ENCODE data around the gene MBTD1.
A peak's percentile ranks its signal among the peaks of the same experiment; 100 is the strongest.
"Not testable (repeated sequence)": the region's sequence is repeated elsewhere in the genome, so short reads cannot be mapped to it uniquely, and the experiment has no call there.

MBTD1 gene

DNA sequence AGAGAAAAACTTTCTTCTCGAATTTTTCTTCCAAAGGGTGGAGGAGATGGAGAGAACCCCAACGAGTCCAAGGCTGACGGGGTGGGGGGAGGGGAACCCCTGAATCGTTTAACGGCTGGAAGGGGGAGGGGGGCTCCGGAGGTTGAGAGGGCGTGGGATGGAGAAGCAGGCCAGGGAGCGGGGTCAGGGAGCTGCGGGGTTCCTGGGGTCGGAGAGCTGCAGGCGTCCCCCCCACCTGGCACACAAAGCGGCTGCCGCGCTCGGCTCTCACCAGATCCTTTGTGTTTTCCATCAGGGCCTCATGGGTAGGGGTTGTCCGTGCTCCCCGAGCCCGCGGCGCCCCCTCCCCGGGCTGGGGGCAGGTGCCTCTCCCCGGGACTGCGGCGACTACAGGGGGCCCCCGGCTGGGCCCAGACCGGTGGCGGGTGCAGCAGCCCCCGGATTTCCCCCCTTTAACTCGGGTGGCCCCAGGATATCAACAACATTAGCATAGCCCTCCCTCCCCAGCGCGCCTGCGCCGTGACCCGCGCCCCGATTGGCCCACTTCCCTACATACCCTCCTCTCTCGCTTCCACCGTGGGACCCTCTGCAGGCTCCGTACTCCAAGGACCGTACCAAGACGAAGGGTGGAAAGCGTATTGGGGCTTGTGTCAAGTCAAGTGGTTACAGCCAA lies at the start of gene MBTD1:
Gene MBTD1 (minus strand): TSS at position 486 of the 673 bp plus-strand sequence. CDS start 34,888 bp downstream, outside the sequence.
- DNase-seq, result peak; percentile 85

DNA sequence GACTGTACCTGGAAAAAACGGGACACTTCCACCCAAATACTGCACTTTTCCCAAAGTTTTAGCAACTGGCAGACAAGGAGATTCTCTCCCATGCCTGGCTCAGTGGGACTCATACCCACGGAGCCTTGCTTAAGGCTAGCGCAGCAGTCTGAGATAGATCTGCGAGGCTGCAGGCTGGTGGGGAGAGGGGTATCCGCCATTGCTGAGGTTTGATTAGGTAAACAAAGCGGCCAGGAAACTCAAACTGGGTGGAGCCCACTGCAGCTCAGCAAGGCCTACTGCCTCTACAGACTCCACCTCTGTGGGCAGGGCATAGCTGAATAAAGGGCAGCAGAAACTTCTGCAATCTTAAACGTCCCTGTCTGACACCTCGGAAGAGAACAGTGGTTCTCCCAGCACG lies 45.3 kb upstream of the MBTD1 start:
- DNase-seq, result no peak

DNA sequence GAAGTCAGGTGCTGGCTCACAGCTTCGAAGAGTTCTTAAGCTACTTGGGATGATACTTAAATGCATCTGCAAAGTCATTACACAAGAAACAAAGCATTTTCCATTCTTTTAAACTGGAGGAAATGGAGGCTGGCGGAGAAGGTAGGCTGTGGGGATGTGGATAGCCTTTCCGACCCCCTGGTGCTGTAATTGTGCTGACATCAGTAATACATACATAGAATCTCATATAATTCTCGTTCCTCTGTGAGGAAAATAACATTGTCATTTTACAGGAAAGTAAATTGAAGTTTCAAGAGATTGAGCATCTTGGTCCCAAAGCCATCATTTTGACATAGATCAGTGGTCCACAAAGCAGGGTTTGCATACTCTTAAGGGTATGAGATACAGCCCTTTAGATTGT lies 40.0 kb upstream of the MBTD1 start:
- no peak for DNase-seq

DNA sequence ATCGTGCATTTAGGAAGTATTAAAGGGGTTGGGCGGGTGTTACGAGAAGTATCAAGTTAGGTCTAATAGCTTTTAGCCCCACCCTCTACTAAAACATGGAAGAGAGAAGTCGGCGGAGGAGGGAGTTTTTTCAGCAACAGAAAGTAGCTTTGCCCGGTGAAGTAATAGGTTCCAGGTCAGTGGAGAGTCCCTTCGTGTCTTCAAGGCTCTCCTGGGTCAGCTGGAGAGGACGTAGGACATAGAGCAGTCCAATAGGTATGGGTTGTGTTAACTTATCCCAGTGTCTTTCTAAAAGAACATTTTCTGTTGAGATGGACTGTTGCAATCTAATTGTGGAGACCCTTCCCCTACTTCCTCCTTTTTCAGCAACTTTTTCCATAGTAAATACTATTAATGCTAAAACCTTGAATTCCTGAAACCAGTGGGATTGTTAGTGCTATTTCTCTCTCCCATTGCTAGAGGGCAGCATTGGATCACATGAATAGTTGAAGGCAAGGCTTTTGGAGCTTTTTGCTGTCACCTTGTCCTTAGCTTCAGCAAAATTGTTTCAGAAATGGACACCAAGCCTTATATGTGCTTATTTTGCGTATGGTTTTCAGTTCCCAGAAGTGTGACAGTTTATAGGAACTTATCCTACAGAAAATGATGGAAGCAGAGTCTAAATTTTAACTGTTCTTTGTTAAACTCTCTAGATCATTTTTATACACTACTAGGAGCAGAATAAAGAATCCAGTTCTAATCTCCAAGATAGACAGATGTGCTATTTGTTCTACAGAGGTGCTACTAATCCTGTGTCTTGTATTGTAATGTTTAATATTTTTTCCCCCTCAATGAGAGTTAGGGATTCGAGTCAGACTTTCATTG lies 38.9 kb upstream of the MBTD1 start:
- DNase-seq, result no peak

DNA sequence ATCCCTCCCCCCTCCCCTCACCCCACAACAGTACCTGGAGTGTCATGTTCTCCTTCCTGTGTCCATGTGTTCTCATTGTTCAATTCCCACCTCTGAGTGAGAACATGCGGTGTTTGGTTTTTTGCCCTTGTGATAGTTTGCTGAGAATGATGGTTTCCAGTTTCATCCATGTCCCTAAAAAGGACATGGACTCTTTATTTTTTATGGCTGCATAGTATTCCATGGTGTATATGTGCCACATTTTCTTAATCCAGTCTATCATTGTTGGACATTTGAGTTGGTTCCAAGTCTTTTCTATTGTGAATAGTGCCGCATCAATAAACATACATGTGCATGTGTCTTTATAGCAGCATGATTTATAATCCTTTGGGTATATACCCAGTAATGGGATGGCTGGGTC lies 34.5 kb upstream of the MBTD1 start:
- DNase-seq, result not testable (repeated sequence)

DNA sequence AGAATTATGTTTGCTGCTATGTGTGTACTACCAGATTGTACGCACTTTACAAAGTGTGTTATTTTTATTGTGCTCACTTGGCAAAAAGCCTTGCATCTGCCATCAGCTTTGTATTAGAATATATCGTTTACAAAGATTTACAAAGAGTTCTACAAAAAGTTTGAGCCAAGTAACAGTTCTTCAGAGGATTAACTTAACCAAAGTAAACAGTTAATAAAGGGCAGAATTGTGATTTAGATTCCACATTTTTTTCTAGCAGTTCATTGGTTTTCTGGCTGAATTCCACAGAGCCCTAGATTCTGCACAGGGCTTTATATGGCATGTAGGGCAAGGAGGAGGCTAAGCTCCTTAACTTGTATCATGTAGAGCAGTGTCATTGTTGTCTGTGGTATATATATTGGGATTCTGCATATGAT lies 29.9 kb upstream of the MBTD1 start:
- DNase-seq, result no peak

DNA sequence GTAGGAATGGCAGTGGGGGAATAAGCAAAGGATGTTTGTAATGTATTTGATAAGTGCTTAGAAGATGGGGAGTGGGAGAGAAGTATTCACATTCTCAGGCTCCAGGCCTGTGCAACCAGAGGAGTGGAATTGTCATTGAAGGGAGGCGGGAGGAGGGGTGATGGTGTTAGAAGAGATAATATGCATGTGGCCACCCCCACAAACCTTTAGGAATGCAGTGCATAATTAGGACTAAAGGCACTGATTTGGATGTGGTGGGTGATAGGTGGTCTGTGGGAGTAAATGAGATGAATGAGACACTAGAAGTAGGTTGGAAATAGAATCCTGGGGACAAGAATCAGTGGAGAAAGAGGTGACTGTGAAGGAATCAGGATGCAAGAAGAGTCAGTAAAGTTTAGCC lies 27.6 kb upstream of the MBTD1 start:
- DNase-seq, result no peak

DNA sequence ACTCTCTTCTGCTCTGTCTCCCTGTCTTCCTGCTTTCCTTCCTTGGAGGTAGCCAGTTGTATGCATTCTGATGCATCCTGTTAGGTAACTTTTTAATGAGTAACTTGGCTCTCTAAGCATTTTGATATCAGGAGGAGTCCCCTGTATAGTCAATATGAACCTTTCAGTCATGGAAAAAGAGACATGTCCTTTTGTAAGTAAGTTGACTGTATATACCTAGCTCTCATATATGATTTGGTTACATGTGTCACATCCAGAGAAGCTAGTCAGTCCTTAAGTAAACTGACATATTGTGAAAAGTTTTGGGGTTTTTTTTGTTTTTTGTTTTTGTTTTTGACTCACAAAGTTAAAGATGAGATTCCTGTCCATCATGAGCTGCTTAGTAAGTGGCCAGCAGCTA lies 19.3 kb upstream of the MBTD1 start:
- DNase-seq, result no peak

DNA sequence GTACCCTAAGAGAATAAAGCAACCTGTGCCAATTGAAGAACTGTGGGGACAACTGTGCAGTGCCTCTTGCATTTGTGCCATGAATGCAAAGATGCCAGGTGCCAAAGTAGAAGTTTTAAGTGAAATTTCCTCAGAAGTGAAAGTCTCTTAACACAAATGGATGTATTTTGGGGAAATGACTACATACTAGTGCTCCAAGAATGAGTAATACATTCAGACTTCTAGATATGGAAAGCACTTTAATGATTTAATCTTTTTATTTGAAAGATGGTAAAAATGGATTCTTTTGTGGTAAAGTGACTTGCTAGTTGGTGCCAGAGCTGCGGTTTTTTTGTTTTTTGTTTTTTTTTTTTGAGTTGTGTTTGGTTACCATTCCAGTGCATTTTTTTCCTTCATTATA lies 15.5 kb upstream of the MBTD1 start:
- no peak for DNase-seq

DNA sequence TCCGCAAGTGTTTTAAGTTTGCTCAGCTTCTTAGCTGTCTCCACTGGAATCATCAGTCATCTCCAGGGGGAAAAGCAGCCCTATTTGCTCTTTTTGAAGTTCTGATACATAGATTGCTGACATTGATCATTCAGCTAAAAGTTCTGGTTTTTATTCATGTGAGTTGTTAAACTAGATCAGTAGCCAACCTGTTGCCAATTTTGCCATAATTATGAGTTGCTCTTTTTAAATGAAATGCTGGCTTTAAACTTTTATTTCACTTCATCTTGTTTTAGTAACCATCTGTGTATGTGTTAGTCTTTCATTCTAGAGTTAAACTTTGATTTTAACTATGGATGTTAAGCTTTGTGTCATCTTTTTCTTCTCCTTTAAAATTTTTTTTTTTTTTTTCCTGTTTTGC lies 13.0 kb upstream of the MBTD1 start:
- no peak for DNase-seq

DNA sequence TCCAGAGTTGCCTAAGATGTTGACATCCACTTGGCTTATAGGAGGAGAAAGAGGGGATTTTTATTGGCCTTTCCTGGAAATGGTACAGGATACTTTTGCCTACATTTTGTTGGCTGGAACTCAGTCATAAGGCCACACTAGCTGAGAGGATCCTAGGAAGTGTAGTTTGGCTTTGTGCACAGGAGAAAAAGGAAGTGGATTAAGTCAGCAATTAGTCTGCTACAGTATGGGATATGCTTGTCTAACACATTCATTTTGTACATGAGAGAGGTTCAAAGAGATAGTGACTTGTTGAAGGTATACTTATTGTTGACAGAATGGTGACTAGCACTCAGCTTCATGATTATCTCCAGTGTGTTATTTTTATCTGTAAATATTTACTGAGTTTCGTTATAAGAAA lies 10.8 kb upstream of the MBTD1 start:
- DNase-seq, result no peak

DNA sequence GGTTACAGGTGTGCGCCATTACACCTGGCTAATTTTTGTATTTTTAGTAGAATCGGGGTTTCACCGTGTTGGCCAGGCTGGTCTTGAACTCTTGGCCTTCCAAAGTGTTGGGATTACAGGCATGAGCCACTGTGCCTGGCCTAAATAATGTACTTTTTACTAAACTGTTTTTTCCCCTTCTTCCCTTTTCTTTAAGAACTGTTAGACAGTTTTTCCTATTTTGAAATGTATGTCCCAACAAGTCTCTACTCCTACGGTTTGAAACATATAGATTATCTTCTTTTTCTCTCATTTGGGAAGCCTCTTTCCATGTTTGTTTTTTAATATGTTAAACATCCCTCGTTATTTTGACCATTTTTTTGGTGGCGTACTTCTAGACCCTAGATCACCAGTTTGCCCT lies 10.1 kb upstream of the MBTD1 start:
- DNase-seq, result no peak

DNA sequence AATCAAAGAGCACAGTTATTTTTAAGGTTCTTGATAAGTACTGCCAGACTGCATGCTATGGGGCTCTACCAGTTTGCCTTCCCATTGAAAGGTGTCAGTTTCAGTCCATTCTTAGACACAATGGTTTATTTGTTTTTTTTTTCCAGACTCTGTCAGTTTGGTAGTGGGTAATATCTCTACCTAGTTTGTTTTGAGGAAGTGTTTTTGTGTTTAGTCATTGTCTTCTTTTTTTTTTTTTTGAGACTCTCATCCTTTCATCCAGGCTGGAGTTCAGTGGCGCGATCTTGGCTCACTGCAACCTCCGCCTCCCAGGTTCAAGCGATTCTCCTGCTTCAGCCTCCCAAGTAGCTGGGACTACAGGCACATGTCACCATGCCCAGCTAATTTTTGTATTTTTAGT lies 4.6 kb upstream of the MBTD1 start:
- not testable (repeated sequence) for DNase-seq

DNA sequence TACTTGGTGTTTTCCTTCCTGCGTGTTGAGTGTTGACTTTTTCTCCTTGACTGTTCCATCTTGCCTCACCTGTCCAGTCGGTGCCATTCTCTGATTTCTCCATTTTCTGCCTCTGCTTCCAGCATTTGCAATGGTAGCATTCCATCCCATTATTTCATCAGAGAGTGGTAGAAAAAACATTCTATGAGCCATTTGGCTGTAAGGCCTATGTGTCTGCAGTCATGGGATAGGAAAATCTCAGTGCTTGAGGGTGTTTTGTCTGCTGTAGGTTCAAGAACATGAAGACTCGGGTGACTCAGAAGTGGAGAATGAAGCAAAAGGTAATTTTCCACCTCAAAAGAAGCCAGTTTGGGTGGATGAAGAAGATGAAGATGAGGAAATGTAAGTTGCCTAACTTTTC lies 3.2 kb upstream of the MBTD1 start:
- no peak for DNase-seq

DNA sequence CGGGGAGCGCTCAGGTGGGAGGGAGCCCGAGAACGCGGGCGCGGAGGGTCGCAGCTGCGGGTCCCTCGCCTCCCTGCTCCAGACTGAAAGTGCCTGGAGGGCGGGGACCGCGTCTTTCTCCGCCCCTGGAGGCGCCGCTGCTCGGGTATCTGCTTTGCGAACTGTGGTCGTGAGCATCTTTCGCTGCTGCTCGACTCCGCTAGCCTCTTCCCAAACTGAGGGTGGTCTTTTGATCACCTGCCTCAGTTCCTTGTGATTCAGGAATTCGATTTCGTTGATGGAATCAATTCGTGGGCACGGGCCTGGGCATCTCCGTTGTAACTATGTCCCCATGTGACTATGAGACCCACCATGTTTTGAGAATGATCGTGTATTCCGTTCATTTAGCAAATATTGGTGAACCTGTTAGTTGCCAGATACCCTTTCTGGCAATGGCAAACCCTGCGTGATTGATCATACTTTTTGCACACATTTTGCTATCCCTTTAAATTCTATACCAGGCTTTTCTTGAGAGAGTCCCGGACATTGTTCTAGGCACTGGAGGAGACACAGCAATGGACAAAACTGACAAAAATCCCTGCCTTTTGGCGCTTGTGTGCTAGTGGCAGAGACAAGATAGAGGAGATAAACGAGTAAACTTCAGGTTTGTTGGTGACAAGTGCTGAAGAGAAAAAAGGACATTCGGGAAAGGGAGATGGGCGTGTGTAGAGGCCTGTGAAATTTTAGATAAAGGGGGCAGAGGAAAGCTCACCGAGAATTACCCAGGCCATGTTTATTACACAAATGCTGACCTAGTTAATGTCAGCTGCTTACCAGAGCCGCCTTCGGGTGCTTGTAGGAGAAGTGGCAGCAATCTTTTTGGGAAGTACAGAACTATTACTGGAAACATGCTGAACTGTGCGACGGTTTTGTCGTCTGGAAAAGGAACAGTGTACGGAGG lies 1.4 kb upstream of the MBTD1 start:
- no peak for DNase-seq

DNA sequence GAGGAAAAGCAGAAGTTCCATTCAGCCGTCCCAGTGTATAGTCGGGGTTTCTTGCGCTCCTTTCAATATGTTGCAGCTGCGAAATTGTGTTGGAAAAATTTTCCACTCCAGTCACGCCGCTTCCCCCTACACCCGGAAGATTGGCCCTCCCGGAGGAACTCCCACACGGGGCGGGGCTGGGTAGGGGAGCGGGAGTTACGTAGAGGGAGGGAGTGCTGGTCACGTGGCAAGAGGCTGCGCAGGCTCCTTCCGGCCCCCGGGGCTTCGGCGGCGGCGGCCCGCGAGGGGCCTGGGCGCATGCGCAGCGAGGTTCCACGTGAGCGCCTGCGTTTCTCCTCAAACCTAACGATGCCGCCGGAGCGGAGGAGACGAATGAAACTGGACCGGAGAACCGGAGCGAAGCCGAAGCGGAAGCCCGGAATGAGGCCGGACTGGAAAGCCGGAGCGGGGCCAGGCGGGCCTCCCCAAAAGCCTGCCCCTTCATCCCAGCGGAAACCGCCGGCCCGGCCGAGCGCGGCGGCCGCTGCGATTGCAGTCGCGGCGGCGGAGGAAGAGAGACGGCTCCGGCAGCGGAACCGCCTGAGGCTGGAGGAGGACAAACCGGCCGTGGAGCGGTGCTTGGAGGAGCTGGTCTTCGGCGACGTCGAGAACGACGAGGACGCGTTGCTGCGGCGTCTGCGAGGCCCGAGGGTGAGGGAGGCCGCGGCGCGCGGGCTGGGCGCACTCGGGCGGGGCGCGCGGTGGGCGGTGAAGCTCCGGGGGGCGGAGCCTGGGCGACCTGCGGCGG lies 581 bp upstream of the MBTD1 start, which contains the start of gene UTP18:
Gene UTP18 (plus strand): TSS at position 310 of the 787 bp plus-strand sequence. CDS start 39 bp downstream, at position 349.
- peak; percentile 78 for DNase-seq

DNA sequence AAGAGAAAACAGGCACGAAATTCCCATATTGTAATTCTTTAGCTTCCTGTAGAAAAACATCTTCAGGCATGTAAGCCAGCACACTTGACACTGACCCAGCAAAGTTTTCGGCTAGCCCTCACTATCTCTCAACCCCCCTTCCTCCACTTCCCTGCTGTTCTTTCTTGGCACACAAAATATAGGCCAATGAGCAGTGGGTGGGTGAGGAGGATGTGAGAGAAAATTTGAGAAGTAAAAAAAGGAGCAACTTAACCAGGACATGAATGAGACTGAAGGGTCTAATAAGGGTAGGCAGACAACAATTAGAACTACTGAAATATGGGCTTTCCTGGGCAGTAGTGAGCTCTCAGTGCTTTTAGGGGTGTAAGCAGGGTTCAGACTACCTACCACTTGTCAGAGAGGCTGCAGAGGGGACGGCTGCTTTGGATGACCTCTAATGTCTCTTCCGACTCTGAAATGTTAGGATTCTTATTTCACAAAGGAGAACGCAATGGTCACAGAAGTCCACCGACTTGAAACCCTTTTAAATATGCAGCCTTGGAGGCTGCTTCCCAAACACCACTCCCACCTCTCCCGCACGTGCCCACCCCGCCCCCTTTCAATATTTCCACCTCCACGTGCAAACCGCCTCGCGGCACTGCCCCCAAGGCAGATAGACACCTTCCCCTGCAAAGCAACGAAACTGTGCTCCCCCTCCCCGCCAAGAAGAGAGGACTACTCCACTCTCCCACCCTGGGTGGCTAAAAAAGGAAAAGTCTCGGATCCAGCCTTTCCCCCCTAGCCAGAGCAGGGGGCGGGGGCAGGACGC lies 889 bp downstream of the MBTD1 start:
- DNase-seq, result peak; percentile 21

DNA sequence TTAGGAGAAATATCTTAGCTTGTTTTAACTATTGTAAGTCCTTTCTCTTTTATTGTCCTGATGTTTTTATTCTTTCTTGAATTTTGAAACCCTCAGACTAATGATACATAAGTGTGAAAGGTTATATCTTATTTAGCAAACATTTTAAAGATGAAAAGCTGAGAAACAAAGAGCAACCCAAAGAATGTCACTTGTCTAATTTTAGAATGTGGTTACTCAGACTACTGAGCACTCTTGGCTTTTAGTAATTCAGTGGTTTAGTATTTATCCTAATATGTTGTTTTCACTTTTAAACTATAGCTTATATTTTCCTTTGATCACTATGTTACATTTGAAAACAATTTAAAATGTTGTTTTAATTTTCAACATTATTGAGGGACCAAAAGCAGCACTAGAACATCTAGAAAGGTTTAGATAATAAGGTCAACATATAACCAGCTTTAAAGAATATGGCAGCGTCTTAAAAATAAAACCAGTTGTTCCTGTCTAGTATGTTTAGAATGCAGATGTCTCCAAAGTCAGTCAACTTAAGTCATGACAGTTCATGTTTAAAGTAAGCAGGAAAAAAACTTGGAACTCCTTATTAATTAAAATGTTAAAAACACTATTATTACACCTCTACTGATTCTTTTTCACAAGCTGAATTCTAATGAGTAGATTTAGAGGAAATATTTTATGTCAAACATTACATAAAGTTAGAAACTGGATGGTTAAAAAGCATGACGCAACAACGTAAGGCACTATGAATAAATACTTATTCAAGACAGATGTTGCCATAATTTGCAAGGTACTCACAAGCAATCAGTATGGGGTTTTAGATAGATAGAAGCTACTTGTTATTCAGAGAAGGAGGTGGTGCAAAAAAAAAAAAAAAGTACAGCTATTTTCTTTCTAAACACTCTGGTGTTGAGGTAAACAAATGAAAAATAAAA lies 2.4 kb downstream of the MBTD1 start:
- DNase-seq, result no peak

DNA sequence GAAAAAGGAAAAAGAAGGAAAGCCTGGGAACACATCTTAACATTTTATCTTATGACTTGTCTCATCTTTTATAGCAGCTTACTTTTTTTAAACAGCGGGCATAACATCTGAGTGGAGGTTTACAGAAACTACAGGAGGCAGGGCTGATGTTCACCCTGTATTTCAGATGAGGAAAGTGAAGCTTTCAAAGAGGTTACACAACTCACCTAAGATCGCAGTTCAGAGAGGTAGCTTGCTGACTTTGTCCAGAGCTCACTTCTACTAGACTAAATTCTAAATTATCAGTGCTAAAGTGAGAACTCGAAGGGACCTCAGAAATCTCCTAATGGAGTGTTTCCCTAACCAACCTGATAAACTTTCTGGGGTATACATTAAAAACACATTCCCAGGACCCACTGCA lies 3.7 kb downstream of the MBTD1 start:
- no peak for DNase-seq

DNA sequence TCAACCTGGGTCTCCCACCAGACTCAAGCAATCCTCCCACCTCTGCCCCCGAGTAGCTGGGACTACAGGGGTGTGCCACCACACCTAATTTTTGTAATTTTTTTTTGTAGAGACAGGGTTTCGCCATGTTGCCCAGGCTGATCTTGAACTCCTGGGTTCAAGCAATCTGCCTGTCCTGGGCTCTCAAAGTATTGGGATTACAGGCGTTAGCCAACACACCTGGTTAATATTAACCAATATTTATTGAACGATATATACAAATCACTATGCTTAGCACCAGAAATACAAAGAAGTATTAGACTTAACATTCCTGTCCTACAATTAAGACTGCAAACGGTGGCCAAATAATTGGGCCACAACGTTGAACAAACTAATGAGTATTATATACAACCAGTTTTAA lies 4.2 kb downstream of the MBTD1 start:
- no peak for DNase-seq

All from SIG-M5 (cell line).